Effector memory CD8-positive, alpha-beta T cell (primary cell): Measurements from ENCODE around the gene MUSTN1.

Experiments used
- ATAC-seq: fragments of 150-1000 bp; cut with Tn5 transposase; replicated peaks from 2 replicates; pipeline ENCODE4 v1.10.0; 2021; ENCODE audit warnings: mild to moderate bottlenecking, moderate library complexity
- DNase-seq, 3 experiments: peaks; one replicate each; pipeline ENCODE4 v3.0.0; 2021
- H3K27ac Mint-ChIP-seq, 2 donors: one replicate each; pipeline ENCODE4 v1.8.0; 2022; ENCODE audit warnings: mild to moderate bottlenecking in 2 of 2, mixed read lengths in 2 of 2, moderate library complexity in 2 of 2
- H3K27me3 Mint-ChIP-seq, 2 donors: one replicate each; pipeline ENCODE4 v1.8.0; 2022; ENCODE audit warnings: mixed read lengths in 2 of 2
- H3K36me3 Mint-ChIP-seq: one replicate; pipeline ENCODE4 v1.8.0; 2022; ENCODE audit warnings: mild to moderate bottlenecking, moderate library complexity, mixed read lengths; ENCODE audit not compliant: insufficient read depth
- H3K4me1 Mint-ChIP-seq, 2 donors: one replicate each; pipeline ENCODE4 v1.8.0; 2022; ENCODE audit warnings: low read depth in 2 of 2, mixed read lengths in 2 of 2
- H3K4me3 Mint-ChIP-seq, 2 donors: one replicate each; pipeline ENCODE4 v1.8.0; 2022; ENCODE audit warnings: mild to moderate bottlenecking in 2 of 2, mixed read lengths in 2 of 2, moderate library complexity in 2 of 2
- H3K9me3 Mint-ChIP-seq, 2 donors: one replicate each; pipeline ENCODE4 v1.8.0; 2022; ENCODE audit warnings: mixed read lengths in 2 of 2

The MUSTN1 gene

DNA sequence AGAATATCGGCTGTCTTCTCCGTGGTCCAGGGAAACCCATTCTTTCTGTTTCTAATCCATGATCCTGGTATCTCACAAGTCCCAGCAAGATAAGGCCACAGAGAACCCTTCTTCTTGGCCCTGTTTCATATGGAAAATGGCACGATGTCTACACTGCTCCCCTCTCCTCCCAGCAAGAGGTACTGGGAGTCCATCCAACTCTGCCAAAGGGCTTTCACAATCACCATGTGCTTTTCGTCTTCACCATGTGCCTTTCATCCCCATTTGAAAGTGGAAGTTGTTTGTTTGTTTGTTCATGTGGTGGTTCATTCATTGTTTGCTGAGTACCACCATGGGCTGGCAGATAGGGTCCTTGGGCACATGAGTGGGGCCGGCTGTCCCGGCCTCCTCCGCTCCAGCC is 34.7 kb downstream of the MUSTN1 start:
- Mint-ChIP-seq H3K9me3 (no peaks in the 10 kb centered on the region), H3K27me3 (peaks cover 0 to 15% of the 10 kb centered on the region in 2 donors), H3K36me3 (peaks cover 3% of the 10 kb centered on the region), H3K27ac (no peak overlapping the region), H3K4me1 (peaks cover 0 to 2% of the 10 kb centered on the region in 2 donors), H3K4me3 (no peak overlapping the region)
- no peak for ATAC-seq
- DNase-seq: no peak

DNA sequence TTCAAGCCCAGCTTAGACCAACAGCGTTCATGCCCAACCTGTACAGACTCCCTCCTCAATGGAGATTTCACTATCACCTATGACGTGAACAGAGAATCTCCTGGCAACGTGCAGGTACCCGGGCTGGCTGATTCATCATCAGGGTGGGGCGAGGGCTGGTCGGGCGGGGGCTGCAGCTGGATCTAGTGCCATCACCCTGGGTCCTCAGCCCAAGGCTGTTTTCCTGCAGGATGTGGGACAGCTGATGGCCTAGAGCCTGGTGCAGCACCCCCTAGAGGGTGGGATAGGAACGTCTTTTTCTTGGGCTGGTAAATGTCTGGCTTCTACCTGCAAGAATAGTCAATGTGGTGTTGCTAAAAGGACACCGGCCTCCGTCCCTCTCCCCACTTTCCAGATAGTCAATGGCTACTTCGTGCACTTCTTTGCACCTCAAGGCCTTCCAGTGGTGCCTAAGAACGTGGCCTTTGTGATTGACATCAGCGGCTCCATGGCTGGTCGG is 35.8 kb downstream of the MUSTN1 start:
- DNase-seq: peak in 1 of 3 experiments; percentile 11
- ATAC-seq: no peak
- Mint-ChIP-seq H3K4me3 (no peak overlapping the region), H3K9me3 (no peaks in the 10 kb centered on the region), H3K36me3 (peaks cover 3% of the 10 kb centered on the region), H3K27ac (no peak overlapping the region), H3K4me1 (peaks cover 0 to 2% of the 10 kb centered on the region in 2 donors), H3K27me3 (peaks cover 0 to 12% of the 10 kb centered on the region in 2 donors)

DNA sequence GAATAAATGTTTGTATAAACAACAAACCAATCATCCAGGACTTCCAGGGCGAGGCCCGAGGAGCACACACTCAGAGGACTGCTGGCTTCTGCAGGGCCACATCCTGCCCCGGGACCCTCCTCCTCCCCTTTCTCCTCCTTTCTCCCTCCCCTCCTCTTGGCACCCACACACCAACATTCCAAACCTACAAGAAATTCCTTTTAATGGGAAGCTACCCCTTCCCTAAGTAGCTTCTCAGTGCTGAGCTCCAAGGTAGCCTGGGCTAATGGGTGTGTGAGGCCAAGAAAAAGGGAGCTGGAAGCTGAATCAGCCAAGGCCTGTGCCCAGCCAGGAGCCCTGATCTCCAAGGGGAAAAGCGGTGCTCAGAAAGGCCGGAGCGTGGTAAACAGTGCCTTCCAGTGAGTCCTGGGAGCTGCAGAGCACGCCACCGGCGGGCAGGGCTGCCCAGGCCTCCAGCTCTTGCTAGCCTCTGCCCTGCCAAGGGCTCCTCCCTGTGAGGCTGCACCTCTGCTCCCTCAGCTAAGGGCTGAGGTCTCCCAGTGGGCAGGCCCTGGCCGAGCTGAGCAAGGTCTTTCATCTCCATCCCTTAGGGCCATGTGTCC is 36.3 kb downstream of the MUSTN1 start:
- ATAC-seq (no peak), DNase-seq (no peak)
- Mint-ChIP-seq H3K4me3 (no peak overlapping the region), H3K27me3 (peaks cover 0 to 8% of the 10 kb centered on the region in 2 donors), H3K36me3 (peaks cover 3% of the 10 kb centered on the region), H3K27ac (no peak overlapping the region), H3K4me1 (peaks cover 0 to 2% of the 10 kb centered on the region in 2 donors), H3K9me3 (no peaks in the 10 kb centered on the region)

DNA sequence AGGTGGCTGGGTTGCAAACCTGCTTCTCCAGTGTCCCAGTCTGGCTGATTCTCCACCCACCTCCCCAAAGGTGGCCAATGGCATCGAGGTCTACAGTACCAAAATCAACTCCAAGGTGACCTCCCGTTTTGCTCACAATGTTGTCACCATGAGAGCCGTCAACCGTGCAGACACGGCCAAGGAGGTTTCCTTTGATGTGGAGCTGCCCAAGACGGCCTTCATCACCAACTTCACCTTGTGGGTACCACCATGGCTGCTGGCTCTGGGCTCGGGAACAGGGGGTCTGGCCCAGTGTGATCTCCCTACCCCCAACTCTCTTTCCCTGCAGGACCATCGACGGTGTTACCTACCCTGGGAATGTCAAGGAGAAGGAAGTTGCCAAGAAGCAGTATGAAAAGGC is 38.4 kb downstream of the MUSTN1 start:
- Mint-ChIP-seq H3K27me3 (peaks cover 0 to 15% of the 10 kb centered on the region in 2 donors), H3K4me3 (no peak overlapping the region), H3K27ac (no peak overlapping the region), H3K4me1 (peaks cover 0 to 2% of the 10 kb centered on the region in 2 donors), H3K36me3 (peaks cover 3% of the 10 kb centered on the region), H3K9me3 (no peaks in the 10 kb centered on the region)
- ATAC-seq: no peak
- no peak for DNase-seq

DNA sequence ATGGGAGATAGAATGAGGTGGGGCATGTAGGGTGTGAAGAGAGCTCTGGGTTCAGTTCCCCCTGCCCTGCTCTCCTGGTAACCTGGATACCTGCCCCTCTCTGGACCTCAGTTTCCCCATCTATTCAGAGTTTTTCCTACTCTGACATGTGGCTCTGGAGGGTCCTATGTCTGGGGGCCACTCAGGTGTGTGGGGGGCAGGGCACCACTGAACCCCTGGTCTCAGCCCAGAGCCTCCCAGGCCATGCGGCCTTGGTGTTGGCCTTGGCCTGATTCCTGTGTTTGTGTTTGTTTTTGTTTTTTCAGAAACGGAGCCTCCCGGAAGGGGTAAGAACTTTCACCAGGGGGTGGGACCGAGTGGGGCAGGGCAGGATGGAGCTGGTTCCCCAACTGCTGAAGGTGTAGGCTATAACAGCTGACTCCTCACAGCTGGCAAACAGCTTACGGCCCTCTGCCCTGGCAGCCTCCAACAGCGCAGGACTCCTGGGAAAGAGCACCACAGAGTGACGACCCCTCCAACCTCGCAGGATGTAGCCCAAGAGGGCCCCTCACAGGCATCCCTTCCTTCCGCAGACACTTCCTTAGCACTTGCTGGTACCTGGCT is 39.4 kb downstream of the MUSTN1 start:
- no peak for ATAC-seq
- Mint-ChIP-seq H3K27ac (no peak overlapping the region), H3K36me3 (peaks cover 3% of the 10 kb centered on the region), H3K4me1 (peaks cover 0 to 2% of the 10 kb centered on the region in 2 donors), H3K27me3 (peaks cover 0 to 15% of the 10 kb centered on the region in 2 donors), H3K4me3 (no peak overlapping the region), H3K9me3 (no peaks in the 10 kb centered on the region)
- no peak for DNase-seq

DNA sequence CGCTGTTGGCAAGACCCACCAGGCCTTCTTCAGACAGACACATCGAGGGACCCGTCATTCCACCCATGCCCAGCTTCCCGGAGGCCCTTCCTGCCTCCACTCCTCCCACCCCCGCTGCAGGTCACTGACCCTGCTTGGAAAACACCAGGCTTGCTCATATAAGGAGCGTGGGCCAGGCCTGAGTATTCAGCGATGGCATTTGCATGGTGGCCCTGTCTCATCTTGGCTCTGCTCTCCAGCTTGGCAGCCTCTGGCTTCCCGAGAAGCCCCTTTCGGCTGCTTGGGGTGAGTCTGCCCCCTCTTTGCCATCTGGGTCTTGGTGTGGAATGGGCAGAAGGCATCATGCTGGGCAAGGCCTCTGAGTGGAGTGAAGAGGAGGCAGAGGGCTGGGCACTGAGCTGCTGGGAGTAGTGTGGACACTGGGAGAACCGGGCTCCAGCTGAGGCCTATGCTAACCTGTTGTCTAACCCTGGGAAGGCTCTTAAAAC is 40.2 kb downstream of the MUSTN1 start, which contains the start of gene ITIH3:
ITIH3 (plus strand) TSS at position 185 of the 488 bp plus-strand sequence; CDS start at position 193, 8 bp downstream.
- DNase-seq (no peak), ATAC-seq (no peak)
- Mint-ChIP-seq H3K9me3 (no peaks in the 10 kb centered on the region), H3K27ac (peak within 1 kb of the TSS in 1 of 2 donors; percentile 64), H3K4me3 (no peak within 1 kb of the TSS), H3K27me3 (peaks cover 0 to 15% of the 10 kb centered on the region in 2 donors), H3K4me1 (peaks cover 0 to 2% of the 10 kb centered on the region in 2 donors), H3K36me3 (peaks cover 3% of the 10 kb centered on the region)

DNA sequence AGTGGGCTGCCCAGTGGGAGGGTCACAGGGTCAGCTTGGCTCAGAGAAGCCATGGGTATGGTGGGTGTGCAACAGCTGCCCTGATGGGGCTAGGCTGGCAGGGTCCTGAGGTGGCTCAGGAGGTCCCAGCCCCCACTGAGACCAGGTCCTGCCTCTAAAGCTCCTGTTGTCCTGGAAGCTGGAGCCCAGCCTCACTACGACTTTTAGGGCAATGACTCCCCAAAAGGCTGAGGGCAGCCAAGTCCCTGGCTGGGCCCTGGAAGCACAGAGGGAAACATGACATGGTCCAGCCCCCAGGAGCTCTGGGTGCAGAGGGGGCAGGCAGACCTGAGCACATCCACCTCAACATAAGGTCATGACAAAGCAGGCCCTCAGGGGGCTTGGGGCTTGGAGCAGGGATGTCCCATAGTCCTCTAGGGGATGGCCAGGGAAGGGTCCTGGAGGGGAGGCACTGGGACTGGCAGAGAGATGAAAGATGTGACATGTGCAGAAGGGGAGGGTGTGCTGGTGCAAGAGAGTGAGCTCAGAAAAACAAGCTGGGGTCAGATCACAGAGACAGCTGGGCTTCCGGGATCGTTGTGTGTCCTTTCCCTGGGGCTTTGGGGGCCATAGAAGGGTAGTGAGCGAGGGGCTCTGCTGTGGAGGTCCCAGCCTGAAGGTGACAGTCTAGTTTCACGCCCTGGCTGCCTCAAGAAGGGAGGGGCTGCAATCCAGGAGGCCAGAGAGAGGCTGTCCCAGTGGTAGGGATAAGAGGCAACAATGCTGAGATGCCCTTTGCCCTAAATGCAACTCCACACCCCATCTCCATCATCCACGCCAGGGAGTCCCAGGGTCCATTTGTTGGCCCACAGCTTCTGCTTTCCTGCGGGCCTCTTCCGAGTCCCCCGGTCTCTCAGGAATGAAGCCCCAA is 40.9 kb downstream of the MUSTN1 start:
- Mint-ChIP-seq H3K9me3 (no peaks in the 10 kb centered on the region), H3K4me1 (peaks cover 0 to 2% of the 10 kb centered on the region in 2 donors), H3K27me3 (peaks cover 0 to 12% of the 10 kb centered on the region in 2 donors), H3K4me3 (no peak overlapping the region), H3K36me3 (peaks cover 3% of the 10 kb centered on the region), H3K27ac (no peak overlapping the region)
- no peak for ATAC-seq
- no peak for DNase-seq

DNA sequence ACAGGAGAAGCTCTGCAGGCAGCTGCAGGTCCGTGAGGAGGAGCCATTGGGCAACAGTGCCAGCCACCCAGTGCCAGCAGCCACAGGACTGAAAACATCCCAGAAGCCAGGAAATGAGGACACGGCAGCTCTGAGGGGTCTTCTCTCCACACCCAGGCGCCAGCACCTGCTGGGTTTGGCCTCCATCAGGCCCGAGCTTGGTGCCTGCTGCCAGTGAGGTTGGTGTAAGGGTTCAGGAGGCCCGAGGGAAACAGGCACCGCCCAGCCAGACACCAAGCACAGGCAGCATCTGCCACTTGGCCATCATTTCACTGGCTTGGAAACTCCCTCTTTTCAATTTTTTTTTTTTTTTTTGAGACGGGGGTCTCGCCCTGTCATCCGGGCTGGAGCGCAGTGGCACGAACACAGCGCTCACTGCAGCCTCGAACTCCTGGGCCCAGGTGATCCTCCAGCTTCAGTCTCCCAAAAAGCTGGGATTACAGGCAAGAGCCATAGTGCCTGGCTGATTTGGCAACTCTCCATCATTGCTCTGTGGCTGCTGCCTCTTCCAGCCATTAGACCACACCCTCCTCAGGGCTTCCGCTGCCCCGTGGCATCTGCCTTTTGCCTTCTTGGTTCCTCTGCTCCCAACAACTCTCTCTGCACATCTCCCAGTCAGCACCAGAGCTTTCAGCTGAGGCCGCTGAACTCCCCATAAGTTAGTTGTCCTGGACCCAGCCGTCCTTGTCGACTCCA is 41.7 kb downstream of the MUSTN1 start:
- Mint-ChIP-seq H3K4me1 (peaks cover 0 to 1% of the 10 kb centered on the region in 2 donors), H3K36me3 (peaks cover 3% of the 10 kb centered on the region)

DNA sequence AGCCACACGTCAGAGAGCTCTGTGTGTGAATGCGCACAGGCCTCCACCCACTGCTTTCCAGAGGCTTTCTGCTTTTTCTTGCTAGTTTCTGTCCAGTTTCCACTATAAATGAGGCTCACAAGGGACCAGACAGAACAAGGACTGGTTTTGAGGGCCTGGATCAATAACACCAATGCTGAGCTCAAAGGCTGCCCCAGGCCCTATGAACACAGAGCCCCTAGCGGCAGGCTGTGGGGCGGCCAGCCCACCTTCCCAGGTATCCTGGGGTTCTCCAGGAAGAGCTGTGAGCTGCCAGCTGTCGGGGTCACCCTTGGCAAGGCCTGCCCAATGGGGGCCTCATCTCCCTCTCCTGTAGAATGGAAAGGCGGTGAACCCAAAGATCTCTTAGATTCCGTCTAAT is 42.4 kb downstream of the MUSTN1 start:
- ATAC-seq: no peak
- Mint-ChIP-seq H3K27me3 (peaks cover 0 to 14% of the 10 kb centered on the region in 2 donors), H3K27ac (no peak overlapping the region), H3K9me3 (no peaks in the 10 kb centered on the region), H3K4me3 (no peak overlapping the region), H3K36me3 (no peaks in the 10 kb centered on the region), H3K4me1 (peaks cover 0 to 1% of the 10 kb centered on the region in 2 donors)
- no peak for DNase-seq

More for the DNA sequence above, 41.7 kb downstream of the MUSTN1 start:
- DNase-seq (no peak), ATAC-seq (no peak)
- Mint-ChIP-seq H3K4me3 (no peak overlapping the region), H3K27me3 (peaks cover 0 to 14% of the 10 kb centered on the region in 2 donors), H3K27ac (no peak overlapping the region), H3K9me3 (no peaks in the 10 kb centered on the region)

DNA sequence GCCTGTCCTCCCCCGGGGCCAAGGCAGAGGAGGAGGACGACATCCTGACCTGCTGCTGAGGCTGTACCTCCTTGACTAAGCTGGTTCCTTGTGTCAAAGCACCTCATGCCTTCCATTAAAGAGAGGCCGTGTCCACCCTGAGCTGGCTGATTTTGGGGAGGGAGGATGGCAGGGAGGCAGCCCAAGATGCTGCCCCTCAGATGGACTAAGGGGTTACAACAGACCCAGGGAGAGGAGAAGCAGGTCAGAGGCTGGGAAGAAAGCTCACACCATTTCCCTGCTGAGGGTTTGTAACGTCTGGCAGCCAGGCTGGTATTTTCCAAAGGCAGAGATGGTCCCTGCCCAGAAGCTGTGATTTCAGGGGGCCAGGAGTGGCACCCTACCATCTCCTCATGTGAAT is 42.9 kb downstream of the MUSTN1 start:
- H3K27ac Mint-ChIP-seq: no peak overlapping the region
- ATAC-seq: no peak

DNA sequence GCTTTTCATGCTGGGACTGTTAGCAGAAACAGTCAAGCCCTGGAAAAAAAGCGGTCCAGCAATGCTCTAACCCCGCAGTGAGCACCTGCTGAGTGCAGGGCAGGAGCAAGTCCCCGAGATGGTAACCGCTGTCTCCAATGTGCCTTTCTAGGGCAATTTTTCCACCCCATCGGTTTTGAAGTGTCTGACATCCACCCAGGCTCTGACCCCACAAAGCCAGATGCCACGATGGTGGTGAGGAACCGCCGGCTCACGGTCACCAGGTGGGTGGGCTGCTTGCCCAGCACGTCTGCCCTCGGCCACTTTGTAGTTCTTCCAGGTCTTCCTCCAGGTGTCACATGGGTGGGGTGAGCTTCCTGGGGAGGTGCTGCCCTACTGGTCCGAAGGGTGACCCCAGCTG is 43.5 kb downstream of the MUSTN1 start:
- ATAC-seq (no peak), DNase-seq (no peak)
- Mint-ChIP-seq H3K9me3 (no peaks in the 10 kb centered on the region), H3K4me1 (peaks cover 0 to 1% of the 10 kb centered on the region in 2 donors), H3K27ac (no peak overlapping the region), H3K27me3 (peaks cover 0 to 14% of the 10 kb centered on the region in 2 donors), H3K4me3 (no peak overlapping the region), H3K36me3 (no peaks in the 10 kb centered on the region)

More for the DNA sequence above, 42.9 kb downstream of the MUSTN1 start:
- H3K27me3 Mint-ChIP-seq: peaks cover 0 to 14% of the 10 kb centered on the region in 2 donors
- no peaks in the 10 kb centered on the region for H3K9me3 Mint-ChIP-seq
- H3K36me3 Mint-ChIP-seq: no peaks in the 10 kb centered on the region
- peaks cover 0 to 1% of the 10 kb centered on the region in 2 donors for H3K4me1 Mint-ChIP-seq
- DNase-seq: no peak
- no peak overlapping the region for H3K4me3 Mint-ChIP-seq

DNA sequence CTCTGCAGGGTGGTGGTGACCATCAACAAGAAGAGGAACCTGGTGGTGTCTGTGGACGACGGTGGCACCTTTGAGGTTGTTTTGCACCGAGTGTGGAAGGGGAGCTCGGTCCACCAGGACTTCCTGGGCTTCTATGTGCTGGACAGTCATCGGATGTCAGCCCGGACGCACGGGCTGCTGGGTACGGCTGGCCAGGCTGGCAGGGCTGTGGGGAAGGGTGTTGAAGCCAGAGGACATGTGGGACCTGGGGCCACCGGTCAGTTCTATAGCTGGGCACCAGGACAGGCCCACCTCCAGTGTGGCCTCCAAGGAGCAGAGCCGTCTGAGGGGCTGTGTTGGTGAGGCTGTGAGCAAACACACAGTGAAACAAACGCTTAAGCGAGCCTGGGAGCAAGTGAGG is 44.1 kb downstream of the MUSTN1 start:
- Mint-ChIP-seq H3K27ac (no peak overlapping the region), H3K4me3 (no peak overlapping the region), H3K36me3 (no peaks in the 10 kb centered on the region), H3K4me1 (peaks cover 0 to 1% of the 10 kb centered on the region in 2 donors), H3K27me3 (peaks cover 0 to 14% of the 10 kb centered on the region in 2 donors), H3K9me3 (no peaks in the 10 kb centered on the region)
- ATAC-seq (no peak), DNase-seq (no peak)
